HG03135 (cell line): ENCODE measurements around the gene ALG14.
A peak's percentile ranks its signal among the peaks of the same experiment; 100 is the strongest.
"Not testable (repeated sequence)": the region's sequence is repeated elsewhere in the genome, so short reads cannot be mapped to it uniquely, and the experiment has no call there.

Experiments used
- ATAC-seq: cut with Tn5 transposase; IDR thresholded peaks from one replicate; pipeline ENCODE4 v1.9.1; 2021; ENCODE audit warnings: mild to moderate bottlenecking, moderate library complexity; ENCODE audit not compliant: unreplicated experiment

The ALG14 gene

DNA sequence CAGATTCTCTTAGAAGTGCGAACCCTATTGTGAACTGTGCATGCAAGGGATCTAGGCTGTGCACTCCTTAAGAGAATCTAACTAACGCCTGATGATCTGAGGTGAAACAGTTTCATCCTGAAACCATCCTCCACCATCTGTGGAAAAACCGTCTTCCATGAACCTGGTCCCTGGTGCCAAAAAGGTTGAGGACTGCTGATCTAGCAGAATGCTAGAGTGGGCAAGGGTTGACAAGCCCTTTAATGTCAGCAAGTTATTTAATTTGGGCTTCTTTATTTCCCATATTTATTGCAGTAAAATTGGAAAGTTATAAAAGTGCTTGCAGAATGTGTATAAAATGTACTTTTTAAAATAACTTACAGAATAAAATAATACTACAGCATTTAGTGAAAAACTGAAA, 26.4 kb downstream of the ALG14 start:
- no peak for ATAC-seq

DNA sequence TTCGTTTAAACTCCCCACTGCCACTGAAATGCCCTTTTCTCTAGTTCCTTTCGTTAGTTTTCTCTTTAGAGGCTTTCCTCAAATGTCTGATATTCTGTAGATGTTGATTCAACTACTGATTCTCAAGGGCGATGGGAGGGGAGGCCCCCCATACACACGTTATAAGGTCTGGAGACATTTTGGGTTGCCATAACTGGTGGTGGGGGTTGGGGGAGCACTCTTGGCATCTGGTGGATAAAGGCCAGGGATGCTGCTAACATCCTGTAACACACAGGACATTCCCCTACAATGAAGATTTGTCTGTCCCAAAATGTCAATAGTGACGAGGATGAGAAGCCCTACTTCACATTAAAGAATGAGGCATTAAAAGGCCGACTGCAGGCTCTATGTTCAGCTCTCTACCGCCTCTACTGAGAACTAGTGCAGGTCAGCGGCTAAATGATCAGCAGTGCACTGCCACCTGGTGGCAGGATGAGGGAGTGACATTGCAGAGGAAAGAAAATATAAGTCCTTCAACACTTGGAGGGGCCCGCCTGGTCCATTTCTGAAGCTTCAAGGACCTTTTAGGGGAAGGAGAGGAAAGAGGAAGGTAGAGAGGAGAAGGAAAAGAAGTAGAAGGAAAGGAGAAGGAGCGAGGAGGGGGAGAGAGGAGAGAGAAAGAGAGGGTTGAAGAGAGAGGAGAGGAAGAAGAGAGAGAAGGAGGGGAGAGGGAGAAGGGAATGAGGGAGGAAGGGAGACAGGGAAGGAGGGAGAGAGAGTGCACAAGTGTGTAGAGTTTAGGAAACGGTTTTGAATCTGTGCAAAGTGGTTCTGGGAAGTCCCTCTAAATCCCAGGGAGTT, 29.4 kb downstream of the ALG14 start:
- peak; percentile 97 for ATAC-seq

DNA sequence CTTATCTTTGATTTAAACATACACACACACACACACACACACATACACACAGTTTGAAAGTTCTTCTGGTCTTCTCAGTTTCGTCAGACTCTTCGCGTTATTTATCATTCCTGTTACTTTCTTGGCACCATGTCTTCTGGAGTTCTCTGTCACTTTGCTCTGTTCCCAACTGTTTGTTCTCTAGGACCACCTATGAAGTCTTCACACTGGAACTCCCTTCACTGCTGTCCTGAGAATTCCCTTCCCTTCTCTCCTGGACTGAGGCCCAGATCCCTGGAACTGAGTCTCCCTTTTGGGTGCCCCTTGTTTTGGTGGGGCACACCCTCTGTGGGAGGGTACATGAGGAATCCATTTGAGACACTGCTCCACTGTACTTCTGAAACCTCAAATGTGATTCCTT, 30.5 kb downstream of the ALG14 start:
- no peak for ATAC-seq

DNA sequence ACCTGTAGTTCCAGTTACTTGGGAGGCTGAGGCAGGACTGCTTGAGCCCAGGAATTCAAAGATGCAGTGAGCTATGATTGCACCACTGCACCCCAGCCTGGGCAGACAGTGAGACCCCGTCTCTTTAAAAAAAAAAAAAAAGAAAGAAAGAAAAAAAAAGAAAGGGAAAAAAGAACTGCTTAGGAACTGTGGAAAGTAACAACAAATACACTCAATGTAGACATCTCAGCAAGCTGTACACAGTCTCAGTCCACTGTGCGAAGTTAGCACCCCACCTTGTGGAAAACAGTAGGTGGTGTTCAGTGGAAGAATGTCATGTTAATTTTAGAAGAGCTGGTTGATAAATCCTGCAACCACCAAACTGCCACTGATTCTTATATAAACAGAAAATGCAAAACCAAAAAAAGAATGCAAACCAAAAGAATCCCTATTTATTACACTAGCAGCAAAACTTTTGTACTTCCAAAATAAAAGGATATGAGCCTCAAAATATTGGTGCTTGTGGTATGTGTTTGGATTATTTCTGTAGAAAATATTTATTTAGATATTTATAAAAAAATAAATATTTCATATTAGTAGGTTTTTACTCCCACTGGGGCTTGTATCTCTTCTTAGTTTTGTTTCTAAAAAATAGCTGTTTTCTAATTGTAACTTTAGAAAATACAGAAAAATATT, 31.1 kb downstream of the ALG14 start:
- no peak for ATAC-seq

DNA sequence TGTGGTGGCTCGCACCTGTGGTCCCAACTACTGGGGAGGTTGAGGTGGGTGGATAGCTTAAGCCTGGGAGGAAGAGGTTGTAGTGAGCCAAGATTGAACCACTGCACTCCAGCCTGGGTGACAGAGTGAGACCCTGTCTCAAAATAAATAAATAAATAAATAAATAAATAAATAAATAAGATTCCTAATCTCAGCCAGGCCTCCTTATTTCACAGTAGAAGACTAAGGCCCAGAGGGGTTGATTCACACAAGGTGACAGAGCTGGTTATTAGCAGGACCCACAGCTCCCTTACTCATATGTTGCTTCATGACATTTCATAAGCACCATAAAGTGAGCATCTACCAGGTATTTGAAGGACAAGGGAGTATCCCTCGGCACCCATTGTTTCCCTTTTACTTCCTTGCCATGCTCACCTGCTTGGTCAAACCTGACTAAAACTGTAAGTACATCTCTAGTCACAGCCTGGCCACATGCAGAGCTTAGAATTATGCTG, 32.7 kb downstream of the ALG14 start:
- ATAC-seq = no peak

DNA sequence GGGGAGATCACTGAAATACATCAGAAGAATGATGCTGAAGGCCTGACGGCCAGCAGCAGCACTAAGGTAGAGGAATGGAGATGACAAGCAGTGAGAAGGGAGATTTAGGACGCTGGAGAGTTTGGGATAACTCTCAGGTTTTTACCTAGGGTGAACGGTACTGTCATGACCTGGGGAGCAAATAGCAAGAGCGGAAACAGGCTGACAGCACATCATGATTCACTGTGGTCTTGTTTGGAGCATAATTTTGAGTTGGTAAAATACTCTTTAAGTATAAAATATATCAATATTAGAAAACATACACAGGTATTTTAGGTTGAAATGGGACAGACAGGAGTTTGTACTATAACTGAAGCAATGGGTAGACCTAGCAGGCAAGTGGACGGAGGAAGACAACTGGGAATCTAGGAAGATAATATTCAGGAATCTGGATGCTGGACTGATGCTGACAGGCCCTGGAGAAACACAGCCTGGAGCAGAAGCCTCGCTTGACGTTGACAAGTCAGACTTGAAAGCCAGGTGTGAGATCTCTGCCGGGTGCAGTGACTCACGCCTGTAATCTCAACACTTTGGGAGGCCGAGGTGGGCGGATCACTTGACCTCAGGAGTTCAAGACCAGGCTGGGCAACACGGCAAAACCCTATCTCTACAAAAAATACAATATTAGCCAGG, 33.3 kb downstream of the ALG14 start:
- ATAC-seq = no peak

DNA sequence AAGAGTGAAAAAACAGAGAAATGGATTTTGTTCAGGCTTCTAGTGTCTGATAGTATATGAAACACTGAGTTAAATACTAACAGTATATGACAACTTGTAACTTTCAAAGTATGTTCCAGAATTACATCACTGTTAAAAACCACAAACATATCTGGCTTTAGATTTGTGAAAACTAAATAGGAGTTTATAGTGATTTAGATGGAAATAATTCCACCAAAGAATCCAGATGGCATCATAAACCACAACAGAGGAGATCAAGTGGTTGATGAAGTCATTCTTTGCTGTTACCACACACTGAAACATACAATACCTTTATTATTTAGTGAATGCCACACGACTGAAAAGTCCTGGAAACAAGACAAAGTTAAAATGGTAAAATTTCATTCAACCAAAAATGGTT, 37.2 kb downstream of the ALG14 start:
- no peak for ATAC-seq

DNA sequence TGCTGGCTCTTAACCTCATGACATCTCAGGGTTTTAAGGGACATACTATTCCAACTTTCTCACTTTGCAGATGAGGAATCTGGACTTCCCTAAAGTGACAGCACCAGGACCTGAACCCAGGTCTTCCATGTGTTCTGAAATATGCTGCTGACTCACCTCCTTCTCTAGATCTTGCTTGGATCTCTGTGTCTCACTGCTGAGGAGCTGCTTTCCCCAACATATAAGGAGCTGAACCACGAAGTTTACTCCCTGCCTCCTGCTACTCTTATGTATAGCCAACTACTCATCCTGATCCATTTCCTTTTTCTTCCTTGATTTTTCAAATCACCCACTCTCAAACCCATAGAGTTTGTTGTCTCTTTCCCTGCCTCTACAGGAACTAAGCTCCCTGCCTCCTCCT, 38.2 kb downstream of the ALG14 start:
- ATAC-seq = no peak

DNA sequence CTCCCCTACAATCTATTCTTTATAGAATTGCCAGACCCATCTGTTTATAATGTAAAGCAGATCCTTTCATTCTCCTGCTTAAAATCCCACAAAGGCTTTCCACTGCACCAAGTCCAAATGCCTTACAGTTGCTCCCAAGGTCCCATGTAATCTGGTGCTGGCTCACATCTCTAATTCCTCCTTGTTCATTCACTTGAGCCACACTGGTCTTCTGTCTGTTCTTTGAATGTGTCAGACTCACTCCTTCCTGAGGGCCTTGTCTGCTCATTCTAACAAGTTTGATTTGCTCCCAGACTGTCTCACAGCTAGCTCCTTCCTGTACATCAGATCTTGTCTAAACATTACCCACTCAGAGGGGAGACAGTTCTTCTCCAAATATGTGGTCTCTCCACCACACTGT, 38.9 kb downstream of the ALG14 start:
- no peak for ATAC-seq

DNA sequence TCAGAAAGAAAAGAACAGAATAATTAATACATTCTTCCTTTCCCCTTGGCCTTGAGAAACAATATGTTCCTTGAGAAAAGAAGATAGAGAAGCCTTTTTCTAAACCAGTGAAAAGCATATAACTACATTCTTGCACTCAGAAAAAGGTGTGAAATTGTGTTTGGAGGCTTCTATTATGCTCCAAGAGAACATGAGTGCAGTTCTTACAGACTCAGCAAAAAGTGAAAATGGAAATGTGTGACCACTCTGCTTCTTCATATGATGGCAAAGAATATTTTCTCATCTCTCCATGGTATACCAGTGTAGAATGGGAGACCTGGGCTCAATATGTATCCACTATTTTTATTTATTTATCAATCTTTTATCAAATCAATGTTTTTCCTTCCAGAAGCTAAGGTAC, 43.2 kb downstream of the ALG14 start:
- ATAC-seq = no peak

DNA sequence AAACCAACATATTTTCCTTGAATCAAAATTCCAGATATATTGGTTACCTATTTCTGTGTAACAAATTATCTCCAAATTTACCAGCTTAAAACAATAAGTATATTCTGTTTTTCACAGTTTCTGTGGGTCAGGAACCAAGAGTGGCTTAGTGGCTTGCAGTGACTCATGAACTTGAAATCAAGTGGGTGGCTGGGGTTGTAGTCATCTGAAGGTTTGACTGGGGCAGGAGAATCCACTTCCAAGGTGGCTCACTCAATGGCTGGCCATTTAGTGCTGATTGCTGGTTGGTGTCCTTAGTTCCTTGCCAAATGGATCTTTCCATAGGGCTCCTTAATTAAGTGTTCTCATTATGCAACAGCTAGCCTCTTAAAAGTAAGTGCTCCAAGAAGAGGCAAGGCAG, 43.8 kb downstream of the ALG14 start:
- ATAC-seq = no peak

DNA sequence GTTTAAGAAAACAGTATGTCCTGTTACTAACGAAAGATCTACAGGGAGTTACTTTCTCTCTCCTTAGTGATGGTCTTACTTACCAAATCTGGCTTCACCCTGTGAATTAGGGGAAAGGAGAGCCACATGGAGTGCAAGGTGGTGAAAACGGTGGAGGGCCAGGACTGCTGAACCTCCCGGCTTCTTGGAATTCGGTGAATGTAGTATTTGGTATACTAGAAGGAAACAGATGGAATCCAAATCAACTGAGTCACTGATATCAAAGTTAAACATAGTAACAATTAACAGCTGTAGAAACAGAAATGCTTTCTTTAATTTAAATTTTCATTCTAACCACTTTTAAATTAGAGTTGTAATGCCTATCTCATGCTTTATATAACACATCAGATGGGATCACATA, 45.7 kb downstream of the ALG14 start:
- no peak for ATAC-seq

DNA sequence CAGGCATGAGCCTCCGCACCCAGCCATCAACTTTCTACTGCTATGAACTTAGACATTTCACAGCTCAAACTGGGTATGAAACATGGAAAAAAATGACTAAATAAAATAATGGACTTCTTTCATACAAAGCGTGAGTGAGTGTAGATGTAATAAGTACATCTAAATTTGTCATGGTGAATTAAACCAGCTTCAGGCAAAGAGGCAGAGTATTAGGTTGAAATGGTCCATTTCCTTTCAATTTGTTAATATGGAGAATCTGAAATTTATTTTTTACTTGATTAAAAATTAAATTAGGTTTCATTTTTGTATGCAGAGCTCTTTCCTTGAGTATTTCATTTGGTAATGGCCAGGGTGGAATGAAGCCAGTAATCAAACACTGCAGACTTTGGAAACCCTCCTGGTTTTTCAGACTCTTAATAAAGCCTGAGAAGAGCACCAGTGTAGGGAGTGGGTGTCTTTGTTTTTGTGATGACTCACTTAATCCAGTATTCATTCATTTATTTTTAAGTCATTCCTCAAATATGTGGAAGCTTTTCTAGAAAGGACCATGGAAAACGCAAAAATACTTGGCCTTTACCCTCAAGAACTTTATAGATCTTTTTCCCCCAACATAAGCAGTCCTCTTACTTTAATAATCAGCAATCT, 49.2 kb downstream of the ALG14 start:
- ATAC-seq = no peak

DNA sequence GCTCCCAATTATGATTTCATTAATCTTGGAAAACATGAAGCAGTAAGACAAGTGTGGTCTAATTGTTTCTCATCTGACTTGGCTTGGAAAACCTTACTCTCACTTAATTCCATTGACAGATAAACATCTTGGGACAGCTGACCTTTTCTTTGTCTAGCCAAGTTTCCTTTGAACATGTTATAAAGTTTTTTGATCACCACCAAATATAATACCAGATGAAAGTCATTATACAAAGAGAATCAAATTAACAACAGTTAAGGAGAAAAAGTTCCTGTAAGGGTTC, 50.2 kb downstream of the ALG14 start:
- no peak for ATAC-seq

DNA sequence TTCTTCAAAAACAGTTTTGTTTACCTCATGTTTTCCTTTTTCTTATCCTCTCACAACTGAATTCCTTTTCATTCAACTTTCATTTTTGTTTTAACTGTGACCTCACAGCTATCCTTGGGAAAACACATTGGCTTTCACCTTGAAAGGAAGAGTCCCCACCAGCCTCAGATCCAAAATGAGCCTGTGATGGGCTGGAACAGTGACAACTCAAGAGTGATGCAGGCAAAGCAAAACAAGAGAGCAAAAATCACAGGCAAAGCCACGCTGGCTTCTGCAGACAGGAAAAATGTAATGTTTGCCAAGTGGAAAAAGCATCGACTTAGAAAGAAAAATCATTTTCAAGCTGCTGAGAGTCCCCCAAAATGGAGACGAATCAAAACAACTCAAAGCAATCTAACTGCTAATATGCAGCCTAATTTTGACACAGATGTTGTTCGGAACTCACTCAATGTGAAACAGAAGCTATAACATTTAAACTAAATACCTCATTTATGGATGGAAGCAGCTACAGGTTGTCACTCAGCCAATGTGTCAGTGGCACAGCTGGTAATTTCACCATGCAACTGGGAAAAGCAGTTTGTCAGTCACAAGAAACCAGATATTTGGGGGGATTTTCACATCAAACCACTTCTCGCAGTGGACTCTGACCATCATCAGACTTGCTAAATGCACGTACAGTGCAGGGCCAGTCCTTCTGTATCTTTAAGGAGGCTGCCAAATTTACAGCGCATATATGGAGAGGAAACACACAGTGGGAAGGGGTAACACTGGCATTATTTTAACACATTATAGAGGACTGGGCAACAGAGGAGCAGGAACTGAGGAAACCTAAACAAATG, 50.7 kb downstream of the ALG14 start:
- no peak for ATAC-seq

DNA sequence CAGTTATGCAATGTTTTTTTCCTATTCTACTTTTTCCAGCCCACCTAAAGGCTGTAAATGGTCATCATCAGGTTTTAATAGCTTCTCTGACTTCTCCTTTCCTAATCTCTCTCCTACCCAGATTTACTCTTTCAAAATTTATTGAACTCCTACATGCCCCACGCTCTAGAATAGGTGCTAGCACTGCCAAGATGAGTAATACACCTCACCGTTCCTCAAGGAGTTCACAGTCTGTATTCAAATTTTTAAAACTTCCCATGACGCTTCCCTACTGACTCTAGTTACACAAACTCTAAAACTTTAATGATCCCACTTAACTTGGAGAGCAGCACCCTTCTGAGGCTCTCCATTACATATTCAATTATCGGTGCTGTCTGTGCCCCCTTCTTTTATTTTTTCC, 51.6 kb downstream of the ALG14 start:
- ATAC-seq = no peak

DNA sequence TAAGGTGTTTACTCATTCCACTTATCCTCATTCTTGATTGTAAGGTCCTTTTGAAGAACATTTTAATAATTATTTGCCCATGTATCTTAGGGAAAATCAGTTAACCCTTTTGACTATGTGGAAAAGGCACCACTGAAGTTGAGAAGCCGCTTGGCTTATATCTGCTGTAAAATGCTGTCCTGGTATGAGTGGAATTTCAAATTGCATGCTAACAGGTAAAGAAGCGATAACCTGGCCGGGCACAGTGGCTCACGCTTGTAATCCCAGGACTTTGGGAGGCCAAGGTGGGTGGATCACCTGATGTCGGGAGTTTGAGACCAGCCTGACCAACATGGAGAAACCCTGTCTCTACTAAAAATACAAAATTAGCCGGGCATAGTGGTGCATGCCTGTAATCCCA, 53.3 kb downstream of the ALG14 start:
- not testable (repeated sequence) for ATAC-seq

DNA sequence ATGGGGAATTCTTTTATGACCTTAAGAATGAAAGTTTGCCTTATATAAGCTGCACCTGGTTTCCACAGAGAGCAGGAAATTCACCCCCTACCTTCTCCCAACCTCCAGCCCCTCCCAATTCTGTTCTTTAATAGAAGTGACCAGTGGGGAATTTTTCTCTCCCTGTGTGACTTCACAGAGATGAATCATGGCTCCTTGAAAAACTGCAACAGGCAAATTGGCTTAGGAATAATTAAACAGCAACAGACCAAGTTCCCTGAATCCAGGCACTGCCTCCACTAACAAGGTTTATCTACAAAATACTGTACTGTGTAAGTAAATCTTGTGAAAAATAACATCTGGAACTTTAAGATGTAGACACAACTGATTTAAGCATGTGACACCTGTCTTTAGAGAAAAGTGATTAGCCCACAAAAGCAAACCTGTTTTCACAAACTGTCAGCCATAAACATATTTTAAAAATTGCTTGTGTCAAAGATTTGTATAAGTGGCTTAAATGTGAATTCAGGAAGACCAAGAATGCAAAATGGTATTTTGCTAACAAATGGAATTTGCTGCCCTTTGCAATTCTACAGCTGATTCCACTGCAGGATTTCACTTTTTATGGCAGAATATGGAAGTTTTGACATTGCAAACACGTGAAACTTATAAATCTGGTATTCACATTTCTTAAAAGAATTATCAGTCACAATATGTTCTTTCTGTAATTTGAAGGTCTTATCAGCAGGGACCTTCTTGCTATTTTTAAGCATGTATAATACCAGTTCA, 54.0 kb downstream of the ALG14 start:
- ATAC-seq = no peak

DNA sequence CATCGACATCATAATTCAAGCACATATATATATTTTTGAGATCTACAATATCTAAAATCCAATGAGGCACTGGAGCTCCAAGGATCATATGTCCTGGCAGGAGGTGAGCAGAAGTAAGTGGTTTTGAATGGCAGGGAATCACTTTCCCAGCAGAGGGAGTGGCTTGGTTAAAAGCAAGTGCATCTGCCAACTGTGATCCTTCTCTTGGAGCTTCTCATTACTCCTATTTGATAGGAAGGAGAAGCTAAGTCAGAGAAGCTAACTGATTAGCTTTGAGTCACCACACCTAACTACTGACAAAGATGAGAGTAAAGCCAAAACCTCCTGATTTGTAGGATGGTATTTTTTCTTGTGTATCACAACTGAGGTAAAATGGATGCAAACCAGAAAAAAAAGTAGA, 55.0 kb downstream of the ALG14 start:
- no peak for ATAC-seq

DNA sequence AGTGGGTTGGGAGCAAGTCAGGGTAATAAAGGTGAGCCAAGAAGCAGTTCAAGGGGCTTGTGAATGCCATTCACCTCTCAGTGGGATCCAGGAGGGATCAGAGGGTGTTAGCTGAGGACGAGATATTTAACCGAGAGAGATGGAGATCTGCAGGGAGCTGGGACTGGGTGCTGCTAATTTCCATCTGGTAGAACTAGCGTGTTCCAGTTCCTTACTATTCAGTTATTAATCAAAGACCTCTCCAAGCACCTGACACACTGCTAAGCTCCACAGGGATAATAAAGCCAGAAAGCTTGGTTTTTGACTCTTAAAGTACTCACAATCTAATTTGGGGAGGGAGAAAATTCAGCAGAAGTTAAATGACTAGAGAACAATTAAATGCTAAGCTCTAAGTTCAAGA, 57.7 kb downstream of the ALG14 start:
- ATAC-seq = no peak
